ENCODE results near the gene ATG101. TPM values are rescaled to one million over a fixed set of nuclear protein-coding genes. Genes with fewer than 3 reads are reported as not detected.

The ATG101 gene
- total and polyA plus RNA-seq, 2 of the 8 experiments (the other 6 are each of a cell fraction or from before 2014, with no cell fraction given) = 49.8 to 55.9 TPM

GRCh38 chr12:52057638-52058576 is 11.9 kb upstream of the ATG101 start:
- Histone ChIP-seq H2BK12ac (ENCODE audit: low read depth, low read length) (no peak overlapping the region), H3K27me3 (replicated peaks in 1 of 4; ENCODE audit: control insufficient read depth in 3 of 4, extremely low read depth in 1 of 4, insufficient read depth in 3 of 4, low read length in 3 of 4) (peaks cover 0 to 3% (median under 1%) of the 10 kb centered on the region in 4 experiments; a peak in 2 of 7 replicates), H3K79me1 (ENCODE audit: low read depth, low read length) (no peaks in the 10 kb centered on the region; the same call in 1 of the 2 replicates), H3K14ac (ENCODE audit: insufficient read length) (no peak overlapping the region), H2BK5ac (ENCODE audit: low read depth, low read length) (no peak overlapping the region), H3K4me2 (ENCODE audit: insufficient read depth in 1 of 2, low read depth in 2 of 2, low read length in 2 of 2) (no peak overlapping the region), H3K4me1 (replicated peaks in 1 of 4; ENCODE audit: control insufficient read depth in 3 of 4, insufficient read depth in 4 of 4, low read length in 3 of 4) (no peaks in the 10 kb centered on the region; a peak in 1 of 7 replicates), H2AK5ac (ENCODE audit: low read depth, low read length) (no peak overlapping the region), H4K8ac (ENCODE audit: extremely low read depth, insufficient read depth, low read length) (no peak overlapping the region), H2BK15ac (ENCODE audit: low read length) (no peak overlapping the region), H2BK20ac (ENCODE audit: low read length) (no peak overlapping the region), H3K9me3 (ENCODE audit: insufficient read depth in 2 of 2, low read depth in 1 of 2, low read length in 1 of 2) (no peaks in the 10 kb centered on the region), H3K18ac (ENCODE audit: extremely low read depth, low read length) (no peak overlapping the region), H4K91ac (replicated peaks; ENCODE audit: insufficient read length, low read length) (no peak overlapping the region), H2AFZ (ENCODE audit: low read length) (no peak overlapping the region), H3K79me2 (ENCODE audit: control insufficient read depth in 1 of 2, insufficient read depth in 2 of 2, low read length in 2 of 2) (no peaks in the 10 kb centered on the region), H3K56ac (replicated peaks; ENCODE audit: insufficient read length, low read depth, low read length) (no peak overlapping the region), H3K4ac (replicated peaks; ENCODE audit: insufficient read length, low read depth, low read length) (no peak overlapping the region), H3K23me2 (ENCODE audit: low read depth, low read length) (no peaks in the 10 kb centered on the region), H3K4me3 (ENCODE audit: extremely low read depth in 1 of 4, insufficient read depth in 2 of 4, low read depth in 3 of 4, low read length in 4 of 4) (no peak overlapping the region), H4K20me1 (replicated peaks in 1 of 2; ENCODE audit: control insufficient read depth in 1 of 2, insufficient read depth in 2 of 2, low read length in 2 of 2) (peaks cover 2 to 8% of the 10 kb centered on the region in 2 experiments), H3K27ac (ENCODE audit: low read depth, low read length) (no peak overlapping the region), H2BK120ac (replicated peaks; ENCODE audit: low read depth, low read length) (no peak overlapping the region), H3K9ac (replicated peaks in 1 of 4; ENCODE audit: extremely low read depth in 1 of 4, low read depth in 3 of 4, low read length in 3 of 4) (no peak overlapping the region), H3K36me3 (ENCODE audit: control insufficient read depth in 2 of 4, insufficient read depth in 4 of 4, low read length in 3 of 4) (peaks cover 0 to 9% (median 5%) of the 10 kb centered on the region in 4 experiments; a peak in 4 of 8 replicates), H3K23ac (ENCODE audit: insufficient read length) (no peak overlapping the region), H4K5ac (ENCODE audit: insufficient read length, low read depth, low read length) (no peak overlapping the region)
- no peak for DNase-seq (ENCODE audit: low read depth in 1 of 2, low spot score in 2 of 2)
- no peak for FAIRE-seq
- CTCF ChIA-PET (ENCODE audit: partially characterized antibody) = interaction anchor here (0.9 to 34.1 kb wide), 8 partner anchors 9 to 36 kb away, joined by 3 to 1022 read pairs (median 4); partner anchors contain the start of gene ATG101
- WGBS, 2 experiments (ENCODE audit: extremely low coverage in 1 of 2, insufficient coverage in 1 of 2, insufficient read length in 1 of 2, insufficient replicate concordance in 2 of 2, low coverage in 1 of 2, low lambda C conversion rate in 2 of 2, missing lambda C conversion rate in 1 of 2) = 88% methylated on average over 14 of the region's 14 CpGs; no CpG with 5 or more reads in 1 of the 2 experiments
- no peak for TF ChIP-seq TAF1 (IDR thresholded peaks at IDR 0.05; ENCODE audit: low read depth, low read length)
- no peak for TF ChIP-seq POU5F1 (IDR thresholded peaks at IDR 0.05; ENCODE audit: low read depth, low read length)
- no peak for TF ChIP-seq SP2 (IDR thresholded peaks at IDR 0.05; ENCODE audit: low read length)
- POLR2A ChIA-PET (ENCODE audit: partially characterized antibody) = interaction anchor here (1.1 to 1.7 kb wide), 4 partner anchors 12 to 18 kb away, joined by 3 to 8 read pairs (median 3); no protein-coding TSS in a partner anchor

Data from H1 (cell line).